ENCODE results near the gene TRMU.

GRCh38 chr22:46286941-46287872 lies 48.3 kb upstream of the TRMU start:
- TF ChIP-seq CTCF (IDR thresholded peaks at IDR 0.05), result no peak
- TF ChIP-seq POLR2A (IDR thresholded peaks at IDR 0.05), result no peak
